OCI-LY3 (cell line): ENCODE results near the gene CHD1L.
"Not testable (repeated sequence)": the region's sequence is repeated elsewhere in the genome, so short reads cannot be mapped to it uniquely, and the experiment has no call there.

Experiments used
- H2AFZ ChIP-seq: fragments of 200-600, 300-600 bp; shearing (Covaris generic); 2 replicates; pipeline ENCODE4 v1.6.0; 2014; ENCODE audit warnings: antibody characterized with exemption, low read depth, low read length
- H3K27ac ChIP-seq: fragments of 200-600, 300-600 bp; sonication (generic); 2 replicates; pipeline ENCODE4 v1.5.1; 2014; ENCODE audit warnings: mild to moderate bottlenecking, low read length, moderate library complexity, mixed read lengths
- H3K27me3 ChIP-seq: fragments of 200-600, 300-600 bp; sonication (generic); 2 replicates; pipeline ENCODE4 v1.6.1; 2014; ENCODE audit warnings: low read depth, low read length, mixed read lengths
- H3K36me3 ChIP-seq: fragments of 200-600, 300-600 bp; sonication (generic); replicated peaks from 2 replicates; pipeline ENCODE3; 2014; ENCODE audit warnings: low read depth, low read length, mixed read lengths
- H3K4me1 ChIP-seq: fragments of 300-600, 200-600 bp; sonication (generic); 2 replicates; pipeline ENCODE4 v1.6.1; 2014; ENCODE audit warnings: low read length, mixed read lengths
- H3K4me2 ChIP-seq: fragments of 200-600, 300-600 bp; sonication (generic); 2 replicates; pipeline ENCODE4 v1.6.1; 2014; ENCODE audit warnings: low read length, mixed read lengths
- H3K4me3 ChIP-seq: fragments of 300-600, 200-600 bp; sonication (generic); 2 replicates; pipeline ENCODE4 v1.5.1; 2014; ENCODE audit warnings: antibody characterized with exemption, mild to moderate bottlenecking, low read length, moderate library complexity
- H3K79me2 ChIP-seq: fragments of 300-600, 200-600 bp; shearing (Covaris generic); 2 replicates; pipeline ENCODE4 v1.6.1; 2014; ENCODE audit warnings: mild to moderate bottlenecking, low read length, mixed read lengths
- H3K9ac ChIP-seq: fragments of 300-600, 200-600 bp; shearing (Covaris generic); 2 replicates; pipeline ENCODE4 v1.6.0; 2014; ENCODE audit warnings: mild to moderate bottlenecking, low read length, moderate library complexity
- H3K9me3 ChIP-seq: fragments of 200-600, 300-600 bp; shearing (Covaris generic); 2 replicates; pipeline ENCODE4 v1.6.1; 2014; ENCODE audit warnings: low read length, mixed read lengths; ENCODE audit not compliant: insufficient read depth
- H4K20me1 ChIP-seq: fragments of 200-600, 300-600 bp; sonication (generic); 2 replicates; pipeline ENCODE4 v1.6.1; 2016; ENCODE audit warnings: low read length, mixed read lengths; ENCODE audit not compliant: insufficient read depth
- EZH2phosphoT487 ChIP-seq: fragments of 200-600 bp; shearing (Covaris generic); IDR thresholded peaks from 2 replicates; pipeline ENCODE4 v1.6.1; 2018; ENCODE audit warnings: antibody characterized with exemption, mixed run types, low read depth
- TF ChIP-seq, protein P1 (sequence below): fragments of 200-600, 300-600 bp; sonication (generic); IDR thresholded peaks from 2 replicates; pipeline ENCODE4 v1.5.1; 2014; ENCODE audit warnings: antibody characterized with exemption, low read length, low read depth

CHD1L gene

DNA sequence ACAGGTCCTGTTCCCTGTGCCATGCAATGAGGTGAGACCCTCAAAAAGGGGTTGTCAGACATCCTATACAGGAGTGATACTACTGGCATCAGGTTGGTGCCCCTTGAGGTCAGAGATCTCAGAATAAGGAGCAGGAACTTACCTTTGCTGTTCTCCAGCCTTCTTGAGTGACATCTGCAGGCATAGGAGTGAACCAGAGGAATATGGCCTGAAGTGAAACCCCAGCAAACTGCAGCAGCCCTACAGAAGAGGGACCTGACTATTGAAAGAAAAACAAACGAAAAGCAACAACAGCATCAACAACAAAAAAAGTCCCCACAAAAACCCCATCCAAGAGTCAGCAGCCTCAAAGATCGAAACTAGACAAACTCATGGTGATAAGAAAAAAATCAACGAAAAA, 74.5 kb downstream of the CHD1L start:
- H3K9me3 ChIP-seq: no peaks in the 10 kb centered on the region
- H3K4me2 ChIP-seq: no peak overlapping the region
- H3K27ac ChIP-seq: no peak overlapping the region
- H3K36me3 ChIP-seq: no peaks in the 10 kb centered on the region
- TF ChIP-seq EZH2phosphoT487: no peak
- TF ChIP-seq, protein P1, sequence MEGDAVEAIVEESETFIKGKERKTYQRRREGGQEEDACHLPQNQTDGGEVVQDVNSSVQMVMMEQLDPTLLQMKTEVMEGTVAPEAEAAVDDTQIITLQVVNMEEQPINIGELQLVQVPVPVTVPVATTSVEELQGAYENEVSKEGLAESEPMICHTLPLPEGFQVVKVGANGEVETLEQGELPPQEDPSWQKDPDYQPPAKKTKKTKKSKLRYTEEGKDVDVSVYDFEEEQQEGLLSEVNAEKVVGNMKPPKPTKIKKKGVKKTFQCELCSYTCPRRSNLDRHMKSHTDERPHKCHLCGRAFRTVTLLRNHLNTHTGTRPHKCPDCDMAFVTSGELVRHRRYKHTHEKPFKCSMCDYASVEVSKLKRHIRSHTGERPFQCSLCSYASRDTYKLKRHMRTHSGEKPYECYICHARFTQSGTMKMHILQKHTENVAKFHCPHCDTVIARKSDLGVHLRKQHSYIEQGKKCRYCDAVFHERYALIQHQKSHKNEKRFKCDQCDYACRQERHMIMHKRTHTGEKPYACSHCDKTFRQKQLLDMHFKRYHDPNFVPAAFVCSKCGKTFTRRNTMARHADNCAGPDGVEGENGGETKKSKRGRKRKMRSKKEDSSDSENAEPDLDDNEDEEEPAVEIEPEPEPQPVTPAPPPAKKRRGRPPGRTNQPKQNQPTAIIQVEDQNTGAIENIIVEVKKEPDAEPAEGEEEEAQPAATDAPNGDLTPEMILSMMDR: no peak
- H3K4me1 ChIP-seq: no peaks in the 10 kb centered on the region
- no peaks in the 10 kb centered on the region for H3K27me3 ChIP-seq
- no peak overlapping the region for H2AFZ ChIP-seq
- H3K9ac ChIP-seq: no peak overlapping the region
- no peak overlapping the region for H3K4me3 ChIP-seq
- no peaks in the 10 kb centered on the region for H4K20me1 ChIP-seq
- no peaks in the 10 kb centered on the region for H3K79me2 ChIP-seq

DNA sequence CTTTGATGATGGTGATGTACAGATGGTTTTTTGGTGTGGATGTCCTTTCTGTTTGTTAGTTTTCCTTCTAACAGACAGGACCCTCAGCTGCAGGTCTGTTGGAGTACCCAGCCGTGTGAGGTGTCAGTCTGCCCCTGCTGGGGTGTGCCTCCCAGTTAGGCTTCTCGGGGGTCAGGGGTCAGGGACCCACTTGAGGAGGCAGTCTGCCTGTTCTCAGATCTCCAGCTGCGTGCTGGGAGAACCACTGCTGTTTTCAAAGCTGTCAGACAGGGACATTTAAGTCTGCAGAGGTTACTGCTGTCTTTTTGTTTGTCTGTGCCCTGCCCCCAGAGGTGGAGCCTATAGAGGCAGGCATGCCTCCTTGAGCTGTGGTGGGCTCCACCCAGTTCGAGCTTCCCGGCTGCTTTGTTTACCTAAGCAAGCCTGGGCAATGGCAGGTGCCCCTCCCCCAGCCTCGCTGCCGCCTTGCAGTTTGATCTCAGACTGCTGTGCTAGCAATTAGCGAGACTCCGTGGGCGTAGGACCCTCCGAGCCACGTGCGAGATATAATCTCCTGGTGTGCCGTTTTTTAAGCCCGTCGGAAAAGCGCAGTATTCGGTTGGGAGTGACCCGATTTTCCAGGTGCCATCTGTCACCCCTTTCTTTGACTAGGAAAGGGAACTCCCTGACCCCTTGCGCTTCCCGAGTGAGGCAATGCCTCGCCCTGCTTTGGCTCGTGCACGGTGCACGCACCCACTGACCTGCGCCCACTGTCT, 84.6 kb downstream of the CHD1L start:
- not testable (repeated sequence) for H3K9ac ChIP-seq, H3K4me3 ChIP-seq, H2AFZ ChIP-seq, H3K27ac ChIP-seq, H4K20me1 ChIP-seq, H3K27me3 ChIP-seq, H3K4me2 ChIP-seq, H3K36me3 ChIP-seq, H3K9me3 ChIP-seq, H3K4me1 ChIP-seq, H3K79me2 ChIP-seq

DNA sequence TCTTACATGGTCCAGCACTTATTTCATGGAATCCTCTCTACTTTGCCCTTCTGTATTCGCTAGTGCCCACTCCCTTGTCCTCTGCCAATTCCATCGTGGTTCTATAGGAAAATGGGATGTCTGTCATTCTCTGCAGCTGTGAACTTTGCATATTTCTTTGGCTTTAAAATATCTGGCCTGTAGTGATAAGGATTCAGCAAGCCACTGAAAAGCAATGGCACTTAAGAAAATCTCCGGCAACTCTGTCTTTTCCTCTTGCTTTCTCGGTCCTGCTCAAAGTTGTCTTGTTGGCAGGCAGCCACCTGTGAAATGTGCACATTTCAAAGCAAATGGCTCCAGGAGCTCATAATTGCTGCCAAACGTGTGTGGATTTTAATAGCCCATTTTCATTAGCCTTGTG, 91.8 kb downstream of the CHD1L start:
- Histone ChIP-seq H3K79me2 (no peaks in the 10 kb centered on the region), H3K36me3 (no peaks in the 10 kb centered on the region), H3K27ac (no peak overlapping the region), H4K20me1 (no peaks in the 10 kb centered on the region), H3K4me3 (no peak overlapping the region), H3K27me3 (peaks cover 29% of the 10 kb centered on the region), H3K9ac (no peak overlapping the region), H2AFZ (no peak overlapping the region), H3K4me2 (no peak overlapping the region), H3K9me3 (no peaks in the 10 kb centered on the region), H3K4me1 (no peaks in the 10 kb centered on the region)
- TF ChIP-seq EZH2phosphoT487: no peak
- TF ChIP-seq, protein P1: no peak

DNA sequence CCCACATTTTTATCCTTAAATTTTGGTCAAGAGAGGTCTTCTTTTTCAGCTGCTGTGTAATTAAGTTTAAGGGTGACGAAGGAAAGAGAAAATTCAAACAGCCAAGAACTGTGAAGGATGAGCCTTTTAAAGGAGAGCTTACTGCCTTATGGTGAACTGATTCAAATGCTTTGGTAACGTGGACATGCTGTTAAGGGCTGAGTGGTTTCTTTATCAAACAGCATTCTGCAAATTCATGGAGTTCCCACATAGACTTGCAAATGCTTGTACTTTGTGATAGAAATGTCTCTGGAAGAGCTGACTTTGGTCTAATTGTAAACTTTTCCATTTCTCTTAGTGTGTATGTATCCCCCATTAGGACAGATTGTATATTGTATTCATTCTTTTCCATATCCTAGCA, 93.8 kb downstream of the CHD1L start:
- H3K4me3 ChIP-seq: no peak overlapping the region

More for the DNA sequence above, 93.8 kb downstream of the CHD1L start:
- Histone ChIP-seq H3K27me3 (peaks cover 37% of the 10 kb centered on the region), H3K79me2 (no peaks in the 10 kb centered on the region), H3K27ac (no peak overlapping the region), H2AFZ (no peak overlapping the region), H3K4me1 (no peaks in the 10 kb centered on the region), H3K9ac (no peak overlapping the region), H4K20me1 (no peaks in the 10 kb centered on the region), H3K9me3 (no peaks in the 10 kb centered on the region), H3K4me2 (no peak overlapping the region), H3K36me3 (no peaks in the 10 kb centered on the region)
- TF ChIP-seq, protein P1: no peak
- no peak for TF ChIP-seq EZH2phosphoT487
